Endothelial cell (in vitro differentiated cells): ENCODE measurements around the gene NR3C1. TPM values are rescaled to one million over a fixed set of nuclear protein-coding genes. Genes with fewer than 3 reads are reported as not detected.

ENCODE experiments used
- DNase-seq: peaks from one replicate; pipeline ENCODE4 v3.0.0; 2021; ENCODE audit warnings: low spot score
- H3K27ac Mint-ChIP-seq: one replicate; pipeline ENCODE4 v1.8.0; 2021; ENCODE audit warnings: mixed read lengths, inconsistent platforms; ENCODE audit not compliant: unreplicated experiment
- H3K27me3 Mint-ChIP-seq: one replicate; pipeline ENCODE4 v1.8.0; 2021; ENCODE audit warnings: mild to moderate bottlenecking, moderate library complexity, mixed read lengths, inconsistent platforms; ENCODE audit not compliant: unreplicated experiment
- H3K36me3 Mint-ChIP-seq: one replicate; pipeline ENCODE4 v1.8.0; 2021; ENCODE audit warnings: mild to moderate bottlenecking, low read depth, mixed read lengths, inconsistent platforms; ENCODE audit not compliant: unreplicated experiment
- H3K4me1 Mint-ChIP-seq: one replicate; pipeline ENCODE4 v1.8.0; 2021; ENCODE audit warnings: mild to moderate bottlenecking, mixed read lengths, inconsistent platforms; ENCODE audit not compliant: unreplicated experiment
- H3K4me3 Mint-ChIP-seq: one replicate; pipeline ENCODE4 v1.8.0; 2021; ENCODE audit warnings: mild to moderate bottlenecking, mixed read lengths, inconsistent platforms; ENCODE audit not compliant: unreplicated experiment
- H3K9me3 Mint-ChIP-seq: one replicate; pipeline ENCODE4 v1.8.0; 2021; ENCODE audit warnings: mixed read lengths, inconsistent platforms; ENCODE audit not compliant: unreplicated experiment
- CTCF ChIP-seq: fragments of 200-600 bp; sonication (generic); IDR thresholded peaks from one replicate; pipeline ENCODE4 v1.5.0; 2021; ENCODE audit warnings: antibody characterized with exemption; ENCODE audit not compliant: unreplicated experiment
- total RNA-seq: library from RNA; stranded (reverse); fragmentation: NEBNext Ultra II Directional; extraction: Animal tissue kit (Norgen Biotek cat#: 25700); gene quantifications from one replicate; pipeline ENCODE4 v1.2.1, GENCODE V29; 2021; ENCODE audit not compliant: unreplicated experiment

The NR3C1 gene
- total RNA-seq, 1 donor from 2014 or later: 9.9 TPM

GRCh38 chr5:143417503-143418139 is 14.1 kb upstream of the NR3C1 start:
- Mint-ChIP-seq H3K9me3 (no peaks in the 10 kb centered on the region), H3K36me3 (no peaks in the 10 kb centered on the region), H3K4me1 (peaks cover 3% of the 10 kb centered on the region), H3K27me3 (no peaks in the 10 kb centered on the region), H3K27ac (no peak overlapping the region), H3K4me3 (no peak overlapping the region)
- no peak for TF ChIP-seq CTCF
- DNase-seq: no peak

GRCh38 chr5:143416411-143416810 is 12.9 kb upstream of the NR3C1 start:
- no peak for TF ChIP-seq CTCF
- peaks cover 3% of the 10 kb centered on the region for H3K4me1 Mint-ChIP-seq
- no peaks in the 10 kb centered on the region for H3K36me3 Mint-ChIP-seq
- no peak overlapping the region for H3K4me3 Mint-ChIP-seq
- no peak for DNase-seq
- no peaks in the 10 kb centered on the region for H3K27me3 Mint-ChIP-seq
- no peak overlapping the region for H3K27ac Mint-ChIP-seq
- no peaks in the 10 kb centered on the region for H3K9me3 Mint-ChIP-seq

GRCh38 chr5:143413958-143414669 is 10.6 kb upstream of the NR3C1 start:
- no peak overlapping the region for H3K27ac Mint-ChIP-seq

GRCh38 chr5:143412661-143413342 is 9.3 kb upstream of the NR3C1 start:
- Mint-ChIP-seq H3K4me3 (no peak overlapping the region), H3K4me1 (peaks cover 3% of the 10 kb centered on the region), H3K36me3 (no peaks in the 10 kb centered on the region), H3K27me3 (no peaks in the 10 kb centered on the region), H3K27ac (no peak overlapping the region), H3K9me3 (no peaks in the 10 kb centered on the region)
- no peak for TF ChIP-seq CTCF
- no peak for DNase-seq

More at GRCh38 chr5:143413958-143414669, 10.6 kb upstream of the NR3C1 start:
- no peak for DNase-seq
- no peaks in the 10 kb centered on the region for H3K27me3 Mint-ChIP-seq
- H3K4me1 Mint-ChIP-seq: peaks cover 3% of the 10 kb centered on the region
- no peaks in the 10 kb centered on the region for H3K36me3 Mint-ChIP-seq
- no peaks in the 10 kb centered on the region for H3K9me3 Mint-ChIP-seq
- TF ChIP-seq CTCF: no peak
- no peak overlapping the region for H3K4me3 Mint-ChIP-seq

GRCh38 chr5:143409926-143410325 is 6.4 kb upstream of the NR3C1 start:
- H3K27ac Mint-ChIP-seq: no peak overlapping the region
- H3K4me3 Mint-ChIP-seq: no peak overlapping the region
- DNase-seq: no peak
- TF ChIP-seq CTCF: no peak
- peaks cover 3% of the 10 kb centered on the region for H3K4me1 Mint-ChIP-seq
- H3K36me3 Mint-ChIP-seq: no peaks in the 10 kb centered on the region
- no peaks in the 10 kb centered on the region for H3K9me3 Mint-ChIP-seq
- peaks cover 5% of the 10 kb centered on the region for H3K27me3 Mint-ChIP-seq
